NCI-H1048 (cell line): ENCODE measurements around the gene TIPARP.
"Not testable (repeated sequence)": the region's sequence is repeated elsewhere in the genome, so short reads cannot be mapped to it uniquely, and the experiment has no call there.

Experiments
- DNase-seq: peaks from one replicate; lab custom pipeline; 2025; lab: John Stamatoyannopoulos, UW

The TIPARP gene

DNA sequence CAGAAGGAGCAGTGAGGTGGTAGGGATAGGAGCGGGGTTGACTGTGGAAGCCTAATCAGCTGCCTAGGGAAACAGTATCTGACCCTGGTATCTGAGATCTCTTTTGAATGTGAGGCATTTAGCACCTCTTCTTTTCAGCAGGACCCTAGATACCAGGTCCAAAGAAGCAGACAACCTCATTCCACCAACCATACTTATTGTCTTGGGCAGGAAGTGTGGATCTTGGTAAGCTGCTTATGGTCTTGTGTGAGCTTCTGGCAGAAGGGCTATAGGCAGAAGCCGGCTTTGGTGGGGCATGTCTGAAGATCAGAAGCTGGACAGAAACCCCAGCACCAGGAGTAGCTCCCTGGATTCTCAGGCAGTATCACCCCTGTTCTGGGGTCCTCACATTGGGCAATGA lies 65.6 kb downstream of the TIPARP start:
- DNase-seq, result no peak

- not testable (repeated sequence) for DNase-seq
Observed at GRCh38 chr3:156740581-156740980, 66.2 kb downstream of the TIPARP start.

- no peak for DNase-seq
Observed at GRCh38 chr3:156741935-156742334, 67.5 kb downstream of the TIPARP start.

- DNase-seq, result no peak
Observed at GRCh38 chr3:156742401-156742800, 68.0 kb downstream of the TIPARP start.

- no peak for DNase-seq
Observed at GRCh38 chr3:156743859-156744258, 69.5 kb downstream of the TIPARP start.

DNA sequence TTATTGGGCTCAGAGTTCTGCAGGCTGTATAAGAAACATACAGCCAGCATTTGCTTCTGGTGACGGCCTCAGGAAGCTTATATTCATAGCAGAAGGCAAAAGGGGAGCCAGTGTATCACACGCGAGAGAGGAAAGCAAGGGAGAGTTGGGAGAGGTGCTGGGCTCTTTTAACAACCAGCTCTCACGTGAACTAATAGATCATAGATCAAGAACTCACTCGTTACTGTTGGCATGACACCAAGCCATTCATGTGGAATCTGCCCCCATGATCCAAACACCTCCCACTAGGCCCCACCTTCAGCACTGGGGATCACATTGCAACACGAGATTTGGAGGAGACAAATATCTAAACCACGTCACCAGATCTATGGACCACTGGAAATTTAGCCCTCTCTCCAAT lies 70.2 kb downstream of the TIPARP start:
- no peak for DNase-seq

GRCh38 chr3:156745766-156746165 lies 71.4 kb downstream of the TIPARP start:
- no peak for DNase-seq

GRCh38 chr3:156747046-156747445 lies 72.7 kb downstream of the TIPARP start:
- DNase-seq, result no peak

DNA sequence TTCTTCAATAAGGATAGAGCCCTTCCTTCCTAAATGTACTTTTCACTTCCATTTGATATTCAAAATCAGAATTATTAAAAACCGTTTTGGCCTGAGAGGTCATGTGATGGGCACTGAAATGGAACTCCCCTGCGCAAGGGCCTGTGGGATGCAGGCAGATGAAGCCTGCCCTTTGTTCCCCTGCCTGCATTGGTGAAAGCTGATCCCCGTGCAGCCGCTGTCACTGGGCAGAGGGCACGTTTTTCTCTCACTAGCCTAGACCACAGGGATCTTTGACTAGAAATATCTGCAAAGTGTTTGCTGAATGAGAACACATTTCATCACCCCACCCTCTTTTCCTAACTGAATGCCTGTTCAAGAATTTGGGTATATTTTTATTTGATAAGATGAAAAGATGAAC lies 74.9 kb downstream of the TIPARP start:
- DNase-seq, result no peak

DNA sequence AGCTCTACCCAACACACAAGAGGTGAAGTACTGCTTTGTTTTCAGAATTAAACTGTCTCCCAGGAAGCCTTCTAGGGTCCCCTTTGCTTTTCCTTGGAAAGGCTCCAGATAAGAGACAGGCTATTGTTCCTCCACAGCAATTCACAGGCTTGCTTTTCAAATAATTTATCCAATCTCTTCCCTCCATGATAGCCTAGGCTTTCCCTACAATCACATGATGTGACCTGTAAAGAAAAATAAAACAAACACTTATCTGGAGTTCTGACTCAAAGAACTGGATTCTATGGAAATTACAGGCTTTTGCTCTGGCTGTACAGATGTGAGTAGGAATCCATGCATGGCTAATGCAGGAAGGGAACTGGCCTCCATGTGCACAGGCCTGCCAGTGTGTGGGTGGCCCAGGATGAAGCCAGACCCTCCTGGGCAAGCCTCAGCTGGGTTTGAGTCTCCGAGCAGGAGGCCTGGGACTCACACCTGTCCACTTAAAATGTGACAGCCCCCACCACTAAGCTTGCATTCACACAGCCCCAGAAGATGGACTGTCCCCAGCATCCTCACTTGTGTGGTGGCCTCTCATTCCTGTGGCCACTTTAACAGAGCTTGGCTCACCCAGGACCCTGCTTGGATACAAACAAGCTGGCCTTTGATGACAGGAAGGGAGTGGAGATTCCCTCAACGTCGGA lies 75.9 kb downstream of the TIPARP start:
- no peak for DNase-seq

GRCh38 chr3:156750874-156751245 lies 76.5 kb downstream of the TIPARP start:
- no peak for DNase-seq

GRCh38 chr3:156751461-156752025 lies 77.2 kb downstream of the TIPARP start:
- DNase-seq, result no peak
